GM19463 (cell line): ENCODE results near the gene SHF.
A peak's percentile ranks its signal among the peaks of the same experiment; 100 is the strongest.

Experiments
- ATAC-seq: cut with Tn5 transposase; IDR thresholded peaks from one replicate; pipeline ENCODE4 v1.9.1; 2021; ENCODE audit warnings: mild to moderate bottlenecking, moderate library complexity; ENCODE audit not compliant: unreplicated experiment

SHF gene

GRCh38 chr15:45200001-45200798, 12.4 kb upstream of the SHF start:
- peak; percentile 50 for ATAC-seq

GRCh38 chr15:45199136-45199810, 11.5 kb upstream of the SHF start:
- ATAC-seq, result peak; percentile 8

DNA sequence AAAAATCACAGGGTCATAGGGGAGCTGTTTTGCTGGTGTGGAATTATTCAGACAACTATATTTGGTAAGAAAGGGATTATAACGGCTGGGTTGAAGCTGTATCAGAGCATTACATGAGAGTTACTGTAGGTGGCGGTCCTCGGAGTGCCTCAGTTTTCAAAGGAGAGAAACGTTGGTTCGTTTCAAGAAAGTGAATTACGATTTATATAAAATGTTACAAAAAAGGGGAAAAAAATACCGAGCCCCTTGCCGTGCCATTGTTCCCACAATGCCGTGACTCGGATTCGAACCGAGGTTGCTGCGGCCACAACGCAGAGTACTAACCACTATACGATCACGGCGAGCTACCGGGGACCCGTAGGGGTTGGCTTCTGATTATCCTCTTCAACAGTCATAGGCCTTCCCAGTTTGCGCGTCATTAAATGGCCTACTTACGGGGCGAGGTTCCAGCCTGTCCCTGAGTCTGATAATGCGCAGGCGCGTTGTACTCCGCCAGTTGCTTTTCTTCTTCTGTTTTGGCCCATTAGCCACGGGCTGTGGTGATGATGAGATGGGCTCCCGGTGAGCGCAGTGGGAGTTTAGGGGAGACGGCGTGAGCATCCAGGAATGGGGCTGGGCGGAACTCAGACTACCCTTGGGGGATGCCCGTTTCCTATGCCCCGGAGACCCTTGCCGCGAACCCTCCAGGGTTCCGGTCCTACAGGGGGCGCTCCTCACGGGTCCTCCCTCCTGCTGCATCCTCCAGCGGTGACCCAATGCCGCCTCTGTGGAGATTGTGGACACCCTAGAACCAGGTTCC, 10.8 kb upstream of the SHF start:
- ATAC-seq, result peak; percentile 43

DNA sequence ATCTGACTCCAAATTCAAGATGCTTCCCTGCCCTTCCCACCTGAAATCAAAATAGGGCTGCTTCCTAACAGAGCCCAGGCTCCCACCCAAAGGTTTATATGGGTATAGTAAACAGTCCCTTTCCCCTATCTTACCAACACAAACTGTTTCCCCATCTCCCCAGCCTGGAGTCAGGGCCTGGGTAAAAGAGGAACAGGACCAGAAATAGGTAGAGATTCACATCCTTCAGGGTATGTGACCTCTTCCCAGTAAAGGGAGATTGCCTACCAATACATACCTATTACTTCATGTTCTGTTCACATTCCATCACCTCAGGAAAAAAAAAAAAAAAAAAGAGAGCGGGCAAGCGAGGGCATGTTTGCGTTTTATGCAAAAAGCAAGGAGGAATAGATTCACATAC, 9.7 kb upstream of the SHF start:
- ATAC-seq, result no peak

GRCh38 chr15:45187578-45187893, 230 bp downstream of the SHF start:
- ATAC-seq, result peak; percentile 3

DNA sequence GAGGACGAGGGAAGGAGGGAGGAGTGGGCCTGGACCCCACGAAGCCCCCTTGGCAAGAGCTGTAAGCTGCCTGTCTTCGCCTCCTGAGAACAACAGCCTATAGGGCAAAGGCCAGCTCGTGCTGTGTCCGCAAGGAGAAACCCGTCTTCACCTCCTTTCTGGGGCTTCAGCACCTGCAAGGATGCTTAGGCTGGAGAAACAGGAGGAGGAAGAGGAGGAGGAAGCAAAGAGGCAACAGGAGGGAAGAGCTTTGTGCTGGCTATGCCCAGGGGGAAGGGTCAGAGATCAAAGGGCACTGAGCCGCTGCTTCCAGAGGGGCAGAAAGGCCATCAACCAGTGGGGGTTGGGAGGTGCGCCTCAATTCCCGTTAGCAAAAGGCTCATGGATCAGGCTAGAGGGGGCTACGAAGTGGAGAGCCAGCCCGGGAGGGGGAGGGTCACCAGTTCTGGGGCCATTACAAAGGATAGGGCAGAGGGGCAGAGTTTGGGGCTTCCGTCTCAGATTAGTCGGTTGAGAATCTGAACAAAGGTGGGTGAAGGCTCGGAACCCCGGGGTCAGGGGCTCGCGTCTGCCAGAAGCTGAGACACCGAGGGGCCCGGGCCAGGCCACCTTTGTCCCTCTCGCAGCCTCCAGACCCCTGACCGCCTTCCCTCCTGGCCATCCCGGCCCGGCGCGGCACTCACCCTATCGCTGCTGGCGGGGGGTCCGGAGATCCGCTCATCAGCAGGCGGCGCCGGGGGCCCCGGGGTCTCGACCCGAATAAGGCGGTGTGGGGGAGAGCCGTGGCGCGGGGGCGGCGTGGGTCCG, 792 bp downstream of the SHF start:
- ATAC-seq, result peak; percentile 5

DNA sequence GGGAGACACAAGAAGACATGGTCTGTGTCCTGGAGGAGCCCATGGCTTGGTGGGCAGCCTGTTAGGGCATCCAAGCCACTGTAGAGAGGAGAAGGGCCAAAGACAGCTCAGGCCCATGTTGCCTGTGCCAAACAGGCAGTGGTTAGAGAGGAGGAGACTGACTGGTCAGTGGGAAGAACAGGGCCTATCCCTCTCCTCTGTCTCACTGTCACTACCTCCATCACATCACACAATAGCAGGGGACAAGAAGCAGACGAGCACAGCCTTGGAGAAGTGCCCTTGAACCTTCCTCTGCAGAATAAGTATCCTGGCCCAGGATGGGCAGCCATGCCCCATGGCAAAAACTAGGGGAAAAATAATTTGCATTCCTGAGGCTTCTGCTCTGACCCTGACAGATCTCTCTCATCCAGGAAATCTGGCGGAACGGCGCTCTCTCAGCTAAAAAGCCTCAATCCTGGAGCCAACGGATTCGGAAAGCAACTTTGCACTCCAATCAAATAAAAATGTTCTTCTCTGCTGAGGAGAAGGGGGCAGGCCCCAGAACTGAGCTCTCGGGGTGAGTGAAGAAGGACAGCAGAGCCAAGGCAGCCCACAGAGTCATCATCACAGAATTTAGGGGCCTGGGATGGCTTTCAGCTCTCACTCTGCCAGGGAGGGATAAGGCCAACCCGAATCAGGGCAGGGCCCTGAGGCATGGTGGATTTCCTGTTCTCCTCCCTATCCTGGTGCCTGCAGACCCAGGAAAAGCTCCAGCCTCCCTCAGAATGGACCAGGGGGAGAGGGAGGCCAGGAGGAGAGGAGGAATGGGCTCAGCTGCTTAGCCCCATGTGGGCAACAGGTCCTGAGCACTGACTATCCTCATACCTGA, 1.6 kb downstream of the SHF start:
- no peak for ATAC-seq

DNA sequence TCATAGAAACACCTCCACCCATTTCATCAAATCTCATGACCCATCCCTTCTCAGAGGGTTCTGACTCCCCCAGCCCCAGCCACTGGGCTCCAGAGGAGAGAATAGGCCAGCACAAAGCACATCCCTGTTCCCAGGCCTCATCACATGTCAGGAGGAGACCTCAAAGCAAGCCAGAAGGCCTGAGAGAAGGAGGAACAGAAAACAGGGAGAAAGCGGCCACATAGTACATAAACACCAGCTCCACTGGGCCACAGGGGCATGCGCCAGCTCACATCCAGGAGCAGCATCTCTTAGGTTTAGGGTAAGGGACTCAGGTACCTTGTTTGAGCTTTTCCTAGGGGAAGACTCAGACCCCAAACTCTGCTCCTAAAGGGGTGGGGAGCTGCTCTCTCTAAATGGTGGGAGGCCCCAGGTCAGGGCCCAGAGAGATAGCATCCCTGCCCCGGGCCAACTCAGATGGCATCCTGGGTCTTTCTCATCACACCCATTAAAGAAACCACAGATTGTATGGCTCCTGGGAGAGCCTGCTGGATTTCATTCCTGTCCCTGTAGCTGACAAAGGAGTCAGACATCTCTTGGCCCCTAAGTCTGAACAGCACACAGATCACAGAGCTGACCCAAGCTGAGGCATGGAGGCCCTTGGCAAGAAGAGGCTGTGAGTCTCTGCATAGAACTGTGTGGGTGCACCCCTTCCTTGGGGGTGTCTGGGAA, 2.5 kb downstream of the SHF start:
- no peak for ATAC-seq

DNA sequence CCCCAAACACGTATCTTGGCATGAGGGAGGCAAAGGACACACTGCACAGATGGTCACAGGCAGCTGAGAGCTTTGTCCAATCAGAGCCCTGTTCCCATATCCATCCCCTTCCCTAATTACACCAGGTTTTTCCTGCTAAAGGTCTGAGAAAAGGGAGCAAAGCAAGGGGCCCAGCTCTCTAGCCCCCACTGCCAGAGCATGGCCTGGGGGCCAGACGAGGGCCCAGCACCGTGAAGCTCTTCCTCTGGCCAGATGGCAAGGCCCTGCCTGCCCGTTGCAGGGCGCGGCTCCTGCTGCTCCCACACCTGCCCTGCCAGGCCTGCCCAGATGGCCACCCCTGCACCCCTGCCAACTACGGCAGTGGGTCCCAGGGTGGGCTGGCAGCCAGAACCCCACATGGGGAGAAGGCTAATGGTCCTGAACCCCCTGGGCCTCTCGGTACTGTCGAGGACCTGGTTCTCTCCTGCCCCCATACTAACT, 3.2 kb downstream of the SHF start:
- ATAC-seq, result no peak

DNA sequence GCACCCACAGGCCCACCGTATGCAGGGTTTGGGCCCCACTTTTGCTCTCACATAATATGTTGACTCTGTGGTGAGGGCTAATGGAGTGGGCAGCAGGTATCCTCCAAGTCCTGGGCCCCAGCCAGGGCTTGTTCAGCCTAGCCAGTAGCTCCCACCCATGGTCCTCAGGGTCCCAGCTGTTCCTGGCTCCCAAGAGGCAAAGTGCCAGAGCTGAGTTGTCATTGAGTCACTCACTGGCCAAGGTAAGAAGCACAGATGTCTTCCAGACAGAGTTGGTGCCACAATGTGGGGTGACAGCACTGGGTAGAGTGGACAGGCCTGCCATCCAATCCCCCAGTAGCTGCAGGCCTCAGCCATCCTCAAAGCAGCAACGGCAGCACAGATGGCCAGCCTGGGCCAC, 4.3 kb downstream of the SHF start:
- no peak for ATAC-seq

GRCh38 chr15:45182996-45183395, 4.8 kb downstream of the SHF start:
- no peak for ATAC-seq

DNA sequence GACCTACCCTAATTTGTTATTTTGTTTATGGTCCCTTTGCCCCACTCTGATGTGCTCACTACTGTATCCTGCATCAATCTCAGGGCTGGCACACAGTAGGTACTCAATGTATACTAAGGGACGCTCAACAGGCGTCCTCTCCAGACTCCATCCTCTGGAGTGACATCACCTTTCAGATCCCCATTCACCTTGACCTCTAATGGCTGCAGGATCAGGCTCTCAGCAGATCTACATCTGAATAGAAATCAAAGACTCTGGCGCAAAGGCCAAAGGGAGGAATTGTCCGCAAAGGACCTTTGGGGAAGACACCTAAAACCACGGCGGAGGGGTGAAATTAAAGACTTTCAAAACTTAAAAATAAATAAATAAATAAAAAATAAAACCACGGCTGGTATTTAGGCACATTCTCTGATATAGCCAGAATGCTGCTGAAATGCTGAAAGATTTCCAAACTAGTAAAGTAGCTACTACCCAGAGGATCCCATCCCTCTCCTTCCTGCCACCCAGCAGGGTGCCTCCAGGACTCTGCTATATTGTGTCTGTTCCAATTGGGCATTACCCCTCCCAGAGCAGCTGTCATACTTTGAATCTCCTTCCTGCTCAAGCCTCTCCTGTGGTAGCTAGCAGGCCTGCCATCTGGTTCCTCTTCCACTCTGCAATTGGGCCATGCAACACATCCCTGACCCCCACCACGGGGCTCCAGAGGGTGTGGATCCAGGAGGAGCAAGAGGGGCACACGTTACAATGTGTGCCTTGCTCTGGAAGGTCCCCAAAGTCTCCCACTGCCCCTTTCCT, 6.1 kb downstream of the SHF start:
- no peak for ATAC-seq

DNA sequence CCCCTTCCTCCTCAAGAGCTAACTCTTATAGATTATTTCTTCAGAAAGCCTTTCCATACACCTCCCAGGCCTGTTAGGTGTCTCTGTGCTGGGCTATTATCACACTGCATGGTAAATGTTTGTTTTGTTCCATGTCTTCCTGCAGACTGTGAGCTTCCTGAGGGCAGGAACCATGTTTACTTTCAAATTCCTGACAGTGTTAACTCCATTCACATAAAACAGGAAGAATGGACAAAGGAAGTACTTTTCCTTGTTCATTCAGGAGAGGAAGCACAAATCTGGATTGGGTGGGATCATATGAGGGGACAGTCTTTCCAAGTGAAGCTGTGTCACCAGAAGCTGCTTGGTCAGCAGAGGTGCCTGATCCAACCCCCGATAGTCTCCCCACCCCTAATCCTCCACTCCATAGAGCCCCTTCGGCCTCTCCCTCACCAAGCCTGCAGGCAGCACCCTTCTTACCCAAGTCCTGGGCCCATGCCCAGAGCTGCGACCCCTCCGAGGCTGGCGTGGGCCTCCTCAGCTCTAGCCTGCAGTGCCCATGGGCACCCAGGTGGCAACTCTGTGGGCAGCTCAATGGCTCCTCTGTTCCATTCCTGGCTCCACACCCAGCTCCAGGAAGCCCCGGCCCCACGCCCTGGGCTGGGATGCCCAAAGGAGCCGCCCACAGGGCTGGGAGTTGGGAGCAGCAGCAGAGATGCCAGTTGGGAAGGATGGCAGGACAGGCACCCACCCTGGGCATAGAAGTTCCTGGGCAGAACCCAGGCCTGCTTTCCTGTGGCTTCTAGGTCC, 6.9 kb downstream of the SHF start:
- ATAC-seq, result no peak

- ATAC-seq, result peak; percentile 77
Observed at GRCh38 chr15:45180201-45180600, 7.6 kb downstream of the SHF start.

GRCh38 chr15:45179221-45179985, 8.4 kb downstream of the SHF start:
- no peak for ATAC-seq

GRCh38 chr15:45177285-45177684, 10.5 kb downstream of the SHF start:
- no peak for ATAC-seq

GRCh38 chr15:45174577-45174976, 13.2 kb downstream of the SHF start:
- ATAC-seq, result no peak
